OCI-LY1 (cell line): ENCODE results near the gene OPRD1.

Source experiments
- EZH2 ChIP-seq: fragments of 200-600 bp; sonication (generic), shearing (Covaris generic); IDR thresholded peaks from 2 replicates; pipeline ENCODE4 v1.8.0; 2017; ENCODE audit warnings: borderline replicate concordance, mixed run types, mild to moderate bottlenecking, antibody characterized with exemption, low read length, moderate library complexity, mixed read lengths
- TF ChIP-seq, protein P1 (sequence below): fragments of 200-600 bp; sonication (generic), shearing (Covaris generic); IDR thresholded peaks from 2 replicates; pipeline ENCODE4 v1.5.1; 2017; ENCODE audit warnings: mild to moderate bottlenecking, antibody characterized with exemption, low read length, moderate library complexity, mixed read lengths

DNA sequence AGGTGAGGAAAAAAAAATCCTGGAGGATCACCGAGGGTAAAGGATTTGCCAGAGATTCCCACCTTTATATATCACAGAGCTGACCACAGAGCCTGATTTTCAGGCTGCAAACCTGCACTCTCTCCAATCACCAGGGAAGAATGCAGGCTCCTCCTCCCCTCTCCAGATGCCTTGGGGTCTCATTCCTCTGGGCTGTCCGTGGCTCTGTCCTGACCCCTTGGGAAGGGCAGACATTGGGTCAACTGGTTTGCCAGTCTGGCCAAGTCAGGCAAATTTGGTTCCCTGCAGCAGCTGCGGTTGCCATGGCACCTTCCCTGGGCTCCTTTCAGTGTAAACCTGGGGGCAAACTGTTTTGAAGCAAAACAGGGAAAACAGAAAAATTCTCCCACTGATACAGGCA, 11.6 kb upstream of the OPRD1 start:
- TF ChIP-seq, protein P1, sequence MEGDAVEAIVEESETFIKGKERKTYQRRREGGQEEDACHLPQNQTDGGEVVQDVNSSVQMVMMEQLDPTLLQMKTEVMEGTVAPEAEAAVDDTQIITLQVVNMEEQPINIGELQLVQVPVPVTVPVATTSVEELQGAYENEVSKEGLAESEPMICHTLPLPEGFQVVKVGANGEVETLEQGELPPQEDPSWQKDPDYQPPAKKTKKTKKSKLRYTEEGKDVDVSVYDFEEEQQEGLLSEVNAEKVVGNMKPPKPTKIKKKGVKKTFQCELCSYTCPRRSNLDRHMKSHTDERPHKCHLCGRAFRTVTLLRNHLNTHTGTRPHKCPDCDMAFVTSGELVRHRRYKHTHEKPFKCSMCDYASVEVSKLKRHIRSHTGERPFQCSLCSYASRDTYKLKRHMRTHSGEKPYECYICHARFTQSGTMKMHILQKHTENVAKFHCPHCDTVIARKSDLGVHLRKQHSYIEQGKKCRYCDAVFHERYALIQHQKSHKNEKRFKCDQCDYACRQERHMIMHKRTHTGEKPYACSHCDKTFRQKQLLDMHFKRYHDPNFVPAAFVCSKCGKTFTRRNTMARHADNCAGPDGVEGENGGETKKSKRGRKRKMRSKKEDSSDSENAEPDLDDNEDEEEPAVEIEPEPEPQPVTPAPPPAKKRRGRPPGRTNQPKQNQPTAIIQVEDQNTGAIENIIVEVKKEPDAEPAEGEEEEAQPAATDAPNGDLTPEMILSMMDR, result no peak
- TF ChIP-seq EZH2, result no peak
